ENCODE results near the gene IZUMO2.
"Not testable (repeated sequence)": the region's sequence is repeated elsewhere in the genome, so short reads cannot be mapped to it uniquely, and the experiment has no call there.

Gene IZUMO2

GRCh38 chr19:50181121-50181520, 18.0 kb upstream of the IZUMO2 start:
- DNase-seq, result no peak

GRCh38 chr19:50178859-50179537, 15.9 kb upstream of the IZUMO2 start:
- DNase-seq, result no peak

- DNase-seq, result no peak
Observed at GRCh38 chr19:50178320-50178719, 15.2 kb upstream of the IZUMO2 start.

GRCh38 chr19:50176775-50177174, 13.7 kb upstream of the IZUMO2 start:
- no peak for DNase-seq

GRCh38 chr19:50175924-50176323, 12.8 kb upstream of the IZUMO2 start:
- DNase-seq, result no peak

- no peak for DNase-seq
Observed at GRCh38 chr19:50174100-50174793, 11.2 kb upstream of the IZUMO2 start.

GRCh38 chr19:50173127-50173526, 10.0 kb upstream of the IZUMO2 start:
- no peak for DNase-seq

- DNase-seq, result no peak
Observed at GRCh38 chr19:50172726-50173125, 9.6 kb upstream of the IZUMO2 start.

GRCh38 chr19:50171752-50172151, 8.7 kb upstream of the IZUMO2 start:
- no peak for DNase-seq

GRCh38 chr19:50167314-50167721, 4.2 kb upstream of the IZUMO2 start:
- no peak for DNase-seq

- no peak for DNase-seq
Observed at GRCh38 chr19:50159078-50159477, 4.0 kb downstream of the IZUMO2 start.

GRCh38 chr19:50158577-50158976, 4.5 kb downstream of the IZUMO2 start:
- no peak for DNase-seq

GRCh38 chr19:50155520-50156109, 7.5 kb downstream of the IZUMO2 start:
- DNase-seq, result no peak

- no peak for DNase-seq
Observed at GRCh38 chr19:50154529-50154928, 8.6 kb downstream of the IZUMO2 start.

GRCh38 chr19:50152578-50152977, 10.5 kb downstream of the IZUMO2 start:
- DNase-seq, result no peak

- no peak for DNase-seq
Observed at GRCh38 chr19:50148528-50148927, 14.6 kb downstream of the IZUMO2 start.

GRCh38 chr19:50147462-50148423, 15.3 kb downstream of the IZUMO2 start:
- peak; percentile 53 to 79 (median 74) for DNase-seq

- DNase-seq, result not testable (repeated sequence)
Observed at GRCh38 chr19:50141921-50142320, 21.2 kb downstream of the IZUMO2 start.

GRCh38 chr19:50140118-50140845, 22.8 kb downstream of the IZUMO2 start:
- DNase-seq, result not testable (repeated sequence)

GRCh38 chr19:50136603-50137365, 26.3 kb downstream of the IZUMO2 start:
- not testable (repeated sequence) for DNase-seq

- DNase-seq, result not testable (repeated sequence)
Observed at GRCh38 chr19:50135856-50136602, 27.1 kb downstream of the IZUMO2 start.

Measured in stimulated activated naive CD4-positive, alpha-beta T cell (primary cell).